GM18909 (cell line): ENCODE measurements around the gene DNAAF3.
"Not testable (repeated sequence)": the region's sequence is repeated elsewhere in the genome, so short reads cannot be mapped to it uniquely, and the experiment has no call there.

Experiments used
- ATAC-seq: cut with Tn5 transposase; IDR thresholded peaks from one replicate; pipeline ENCODE4 v1.9.1; 2021; ENCODE audit warnings: mild to moderate bottlenecking; ENCODE audit not compliant: unreplicated experiment, poor library complexity

Gene DNAAF3

DNA sequence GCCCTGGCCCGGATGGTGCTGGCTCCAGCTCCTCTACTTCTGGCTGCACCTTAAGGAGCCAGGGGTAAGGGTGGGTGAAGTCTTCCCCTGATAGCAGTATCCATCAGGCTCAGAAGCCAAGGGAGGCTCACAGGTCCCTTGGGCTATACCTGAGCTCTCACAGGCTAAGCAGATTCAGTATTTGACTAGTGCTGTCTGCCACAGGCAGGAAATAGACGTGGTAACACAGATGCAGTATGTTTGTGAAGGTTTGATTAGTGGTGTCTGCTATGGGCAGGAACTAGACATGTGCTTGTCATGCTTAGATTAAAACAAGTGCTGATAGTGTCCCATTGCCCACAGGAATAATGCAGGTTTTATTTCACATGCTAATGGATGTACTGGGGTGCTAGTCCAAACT, 9.7 kb upstream of the DNAAF3 start:
- ATAC-seq = no peak

DNA sequence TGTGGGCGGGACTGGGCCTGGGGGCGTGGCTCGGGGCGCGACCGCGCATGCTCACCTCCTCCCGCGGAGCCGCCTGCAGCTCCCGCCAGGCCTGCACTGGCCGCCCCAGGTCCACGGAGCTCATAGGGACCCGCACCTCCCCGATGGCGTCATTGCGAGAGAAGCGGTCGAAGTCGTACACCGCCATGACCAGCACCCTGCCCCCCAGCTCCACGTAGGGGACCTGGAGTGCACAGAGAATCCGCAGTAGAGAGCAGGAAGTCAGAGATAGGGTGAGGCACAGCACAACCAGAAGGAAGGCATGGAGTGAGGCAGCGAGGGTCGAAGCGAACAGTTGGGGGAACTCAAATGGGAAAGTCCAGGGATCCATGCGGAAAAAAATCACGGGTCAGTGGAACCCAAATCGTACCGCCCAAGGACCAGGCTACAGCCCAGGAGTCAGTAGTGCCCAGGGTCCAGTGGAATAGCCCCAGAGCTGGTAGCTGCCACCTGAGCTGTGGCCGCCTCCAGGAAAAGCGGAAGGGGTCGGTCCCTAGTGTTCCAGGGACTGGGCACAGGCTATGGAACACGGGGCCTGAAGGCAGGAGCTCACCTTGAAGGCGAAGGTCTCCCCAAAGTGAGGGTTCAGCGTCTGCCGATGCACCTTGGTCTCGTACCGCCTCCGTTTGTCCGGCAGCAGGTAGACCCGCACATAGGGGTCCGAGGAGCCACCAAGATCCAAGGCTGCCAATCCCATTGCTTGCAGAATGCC, 8.9 kb upstream of the DNAAF3 start:
- ATAC-seq = no peak

- ATAC-seq = no peak
Measured at GRCh38 chr19:55174425-55175116, 8.2 kb upstream of the DNAAF3 start.

DNA sequence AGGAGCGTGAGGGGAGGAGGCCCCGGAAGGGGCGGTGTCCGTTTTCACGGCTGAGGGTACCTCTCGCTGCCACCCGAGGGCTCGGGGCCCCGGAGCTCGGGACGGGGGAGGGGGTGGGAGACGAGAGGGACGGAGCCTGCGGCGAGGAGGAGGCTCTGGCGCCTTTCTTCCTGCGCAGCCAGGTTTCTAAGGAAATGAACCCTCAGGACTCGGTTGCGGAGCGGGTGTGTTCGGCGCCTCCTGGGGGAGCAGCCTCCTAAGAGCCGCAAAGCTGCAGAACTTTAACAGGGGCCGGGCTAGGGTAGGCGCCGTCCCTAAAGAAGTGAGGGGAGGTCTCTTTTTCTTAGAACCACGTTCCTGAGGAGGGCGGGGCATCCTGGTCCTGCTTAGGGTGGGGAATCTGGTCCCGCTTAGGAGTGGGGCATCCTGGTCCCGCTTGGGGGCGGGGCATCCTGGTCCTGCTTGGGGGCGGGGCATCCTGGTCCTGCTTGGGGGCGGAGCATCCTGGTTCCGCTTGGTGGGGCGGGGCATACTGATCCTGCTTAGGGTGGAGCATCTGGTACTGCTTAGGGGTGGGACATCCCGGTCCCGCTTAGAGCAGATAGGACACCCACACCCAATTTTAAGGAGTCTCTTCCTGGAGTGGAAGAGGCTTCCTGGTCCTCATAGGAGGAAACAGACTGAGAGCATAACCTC, 7.4 kb upstream of the DNAAF3 start:
- no peak for ATAC-seq

DNA sequence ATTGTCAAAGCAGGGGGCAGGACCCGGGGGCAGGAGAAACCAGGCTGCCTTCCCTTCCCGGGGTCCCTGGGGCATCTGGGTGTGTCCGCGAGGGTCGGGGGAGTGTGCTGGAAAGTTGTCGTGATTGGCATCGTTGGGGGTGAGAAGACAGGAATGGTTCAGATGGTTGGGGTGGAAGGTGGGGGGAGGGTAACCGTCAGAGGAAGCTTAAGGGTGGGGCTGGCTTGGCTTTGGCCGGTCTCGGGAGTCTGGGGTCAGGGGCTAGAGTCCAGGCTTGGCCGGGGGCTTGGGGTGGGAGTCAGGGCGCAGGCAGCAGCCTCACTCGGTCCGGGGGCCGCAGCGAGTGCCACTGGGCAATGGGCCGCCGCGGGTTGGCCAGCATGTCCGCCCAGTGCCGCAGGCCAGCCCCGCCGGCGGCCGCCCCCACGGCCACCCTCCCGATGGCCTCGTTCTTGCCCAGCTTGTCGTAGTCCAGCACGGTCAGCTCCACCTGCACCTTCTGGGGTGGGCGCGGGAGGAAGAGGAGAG, 6.8 kb upstream of the DNAAF3 start:
- ATAC-seq = no peak

DNA sequence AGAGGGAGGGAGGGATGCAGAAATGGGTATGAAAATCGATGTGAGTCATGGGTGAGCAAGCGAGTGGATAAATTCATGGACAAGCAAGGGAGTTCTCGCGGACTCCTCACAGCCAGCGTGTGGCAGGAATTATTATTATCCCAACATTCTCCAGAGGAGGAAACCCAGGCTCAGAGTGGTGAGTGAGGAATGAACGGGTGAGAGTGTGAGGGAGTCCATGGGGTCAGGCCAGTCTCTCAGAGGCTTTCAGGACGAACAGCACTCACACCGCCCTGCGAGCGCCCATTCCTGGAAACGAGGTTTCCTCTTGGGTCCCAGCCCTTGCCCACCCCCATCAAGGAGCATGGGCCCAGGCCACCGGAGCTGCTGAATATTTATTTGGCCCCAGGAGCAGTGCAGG, 6.3 kb upstream of the DNAAF3 start:
- no peak for ATAC-seq

DNA sequence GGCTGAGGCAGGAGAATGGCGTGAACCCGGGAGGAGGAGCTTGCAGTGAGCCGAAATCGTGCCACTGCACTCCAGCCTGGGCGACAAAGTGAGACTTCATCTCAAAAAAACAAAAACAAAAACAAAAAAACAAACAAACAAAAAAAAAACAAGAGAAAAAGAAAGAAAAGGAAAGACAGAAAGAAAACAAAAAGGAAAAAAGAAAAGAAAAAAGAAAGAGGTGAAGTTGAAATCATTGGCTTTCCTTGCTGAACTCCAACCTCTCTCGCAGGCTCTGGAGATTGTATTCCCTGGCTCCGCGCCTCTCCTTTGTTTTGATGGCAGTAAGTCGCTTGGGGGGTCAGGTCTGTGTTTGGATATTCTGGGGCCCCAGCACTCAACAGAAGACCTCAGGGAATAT, 5.9 kb upstream of the DNAAF3 start:
- not testable (repeated sequence) for ATAC-seq

GRCh38 chr19:55171440-55171839, 5.0 kb upstream of the DNAAF3 start:
- no peak for ATAC-seq

- no peak for ATAC-seq
Measured at GRCh38 chr19:55169136-55169535, 2.7 kb upstream of the DNAAF3 start.

DNA sequence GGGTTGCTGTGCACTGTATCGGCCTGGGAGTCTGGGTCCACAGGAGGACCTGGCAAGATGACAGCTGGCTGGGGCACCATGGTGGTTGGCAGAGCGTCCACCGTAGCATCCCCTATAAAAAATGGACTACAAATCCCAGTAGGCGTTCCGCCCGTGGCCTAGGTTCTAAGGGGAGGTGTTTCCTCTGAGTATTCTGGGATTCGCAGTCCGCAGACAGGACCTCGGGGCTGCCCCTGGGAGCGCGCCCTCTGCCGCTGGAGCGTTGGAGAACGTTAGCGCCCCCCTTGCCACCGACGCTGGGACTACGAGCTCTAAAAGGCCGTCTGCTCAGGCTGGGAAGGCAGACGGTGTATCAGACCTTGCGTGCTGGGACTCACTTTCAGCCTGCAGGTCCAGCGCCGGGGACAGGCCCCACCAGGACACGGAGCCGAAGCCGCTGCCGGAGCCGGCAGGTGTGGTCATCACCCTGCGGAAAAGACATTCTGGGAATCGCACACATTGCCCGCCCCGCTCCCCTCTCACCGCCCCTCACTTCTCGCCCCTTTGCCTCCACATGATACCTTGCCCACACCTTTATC, 372 bp downstream of the DNAAF3 start:
- peak; percentile 23 for ATAC-seq

- ATAC-seq = no peak
Measured at GRCh38 chr19:55161571-55162322, 4.7 kb downstream of the DNAAF3 start.

DNA sequence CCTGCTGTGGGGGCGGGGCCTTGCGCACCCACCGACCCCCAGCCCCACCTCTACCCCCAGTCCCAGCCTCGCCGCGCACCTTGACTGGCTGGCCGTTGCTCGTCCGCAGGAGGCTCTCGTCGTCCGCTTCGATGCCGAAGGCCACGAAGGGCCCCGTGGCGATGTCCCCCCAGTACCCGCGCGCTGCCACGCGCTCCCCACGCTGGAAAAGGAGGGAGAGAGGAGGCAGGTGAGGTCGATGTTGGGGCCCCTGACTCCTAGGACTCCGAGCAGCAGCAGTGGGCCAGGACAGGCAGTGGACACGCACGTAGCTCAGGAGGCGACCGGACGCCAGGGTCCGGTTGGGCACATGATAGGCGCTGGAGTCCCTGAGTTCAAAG, 5.4 kb downstream of the DNAAF3 start:
- no peak for ATAC-seq

GRCh38 chr19:55160128-55160985, 6.1 kb downstream of the DNAAF3 start:
- no peak for ATAC-seq

DNA sequence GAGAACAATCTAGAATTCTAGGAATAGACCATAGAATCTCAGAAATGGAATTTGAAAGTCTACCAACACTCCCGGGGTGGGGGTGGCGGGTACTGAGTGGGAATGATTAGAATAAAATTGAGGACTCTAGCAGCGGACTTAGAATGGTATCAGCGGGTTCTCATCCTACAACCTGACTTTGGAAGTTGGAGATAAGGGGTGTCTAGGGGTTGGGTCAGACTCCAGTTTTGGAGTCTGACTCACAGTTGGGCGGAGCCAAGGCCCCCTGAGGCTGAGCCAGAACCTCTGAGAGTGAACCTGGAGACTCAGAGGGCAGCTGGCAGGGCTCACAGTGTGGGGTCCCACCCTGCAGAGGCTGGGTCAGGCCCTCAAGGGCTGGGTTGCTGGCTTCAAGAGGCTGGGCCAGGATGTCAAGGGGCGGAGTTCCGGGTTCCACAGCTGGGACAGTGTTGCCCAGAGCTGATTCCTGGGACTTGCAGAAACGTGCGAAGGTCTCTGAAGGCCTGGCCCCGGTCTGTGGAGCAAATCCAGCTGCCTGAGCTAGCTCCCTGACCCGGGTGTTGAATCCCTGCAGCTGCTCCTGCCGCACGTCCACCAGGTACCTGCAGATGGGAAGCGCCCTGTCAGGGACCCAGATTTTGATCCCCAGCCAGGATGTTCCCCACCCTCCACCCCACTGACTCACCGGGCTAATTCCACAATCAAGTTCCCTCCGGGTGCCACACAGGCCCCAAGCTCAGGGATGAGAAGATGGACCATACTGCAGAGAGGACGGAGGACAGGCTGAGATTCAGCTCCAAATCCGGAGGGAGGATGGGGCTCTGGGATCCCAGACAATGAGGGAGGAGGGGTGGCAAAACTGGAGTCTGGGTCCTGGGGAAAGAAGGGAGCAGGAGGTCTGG, 7.3 kb downstream of the DNAAF3 start:
- no peak for ATAC-seq

GRCh38 chr19:55158423-55158822, 8.0 kb downstream of the DNAAF3 start:
- ATAC-seq = no peak

- no peak for ATAC-seq
Measured at GRCh38 chr19:55157064-55157908, 9.1 kb downstream of the DNAAF3 start, which contains the start of gene TNNI3. Gene TNNI3 (minus strand): TSS chr19:55157732. CDS start chr19:55157589, 143 bp downstream.
